HL-60 (cell line): ENCODE measurements around the gene WNT10A.

Experiments used
- CTCF ChIP-seq: IDR thresholded peaks from one replicate; pipeline ENCODE4 v1.5.1; 2011; ENCODE audit warnings: low read length, control low read depth, inconsistent platforms; ENCODE audit not compliant: insufficient read depth
- REST ChIP-seq: IDR thresholded peaks from 2 replicates; pipeline ENCODE4 v1.6.1; 2012; ENCODE audit warnings: low read depth; ENCODE audit not compliant: insufficient replicate concordance

- TF ChIP-seq CTCF, result no peak
- no peak for TF ChIP-seq REST
These were observed 3.3 kb upstream of the WNT10A start for GRCh38 chr2:218877331-218877730.
